ENCODE data around the gene ANO1.

GRCh38 chr11:70070706-70071105 lies 7.4 kb upstream of the ANO1 start:
- TF ChIP-seq CTCF (IDR thresholded peaks at IDR 0.05): no peak
- TF ChIP-seq POLR2AphosphoS5 (IDR thresholded peaks at IDR 0.05): no peak
- no peak for TF ChIP-seq EP300 (IDR thresholded peaks at IDR 0.05)

Data from esophagus muscularis mucosa (tissue), 4 donors.